ENCODE measurements around the gene ERC2. TPM values are rescaled to one million over a fixed set of nuclear protein-coding genes. Genes with fewer than 3 reads are reported as not detected.

ERC2 gene
- total and polyA plus RNA-seq, 2 of the 8 experiments (the other 6 are each of a cell fraction or from before 2014, with no cell fraction given) = 16.4 to 22.8 TPM

DNA sequence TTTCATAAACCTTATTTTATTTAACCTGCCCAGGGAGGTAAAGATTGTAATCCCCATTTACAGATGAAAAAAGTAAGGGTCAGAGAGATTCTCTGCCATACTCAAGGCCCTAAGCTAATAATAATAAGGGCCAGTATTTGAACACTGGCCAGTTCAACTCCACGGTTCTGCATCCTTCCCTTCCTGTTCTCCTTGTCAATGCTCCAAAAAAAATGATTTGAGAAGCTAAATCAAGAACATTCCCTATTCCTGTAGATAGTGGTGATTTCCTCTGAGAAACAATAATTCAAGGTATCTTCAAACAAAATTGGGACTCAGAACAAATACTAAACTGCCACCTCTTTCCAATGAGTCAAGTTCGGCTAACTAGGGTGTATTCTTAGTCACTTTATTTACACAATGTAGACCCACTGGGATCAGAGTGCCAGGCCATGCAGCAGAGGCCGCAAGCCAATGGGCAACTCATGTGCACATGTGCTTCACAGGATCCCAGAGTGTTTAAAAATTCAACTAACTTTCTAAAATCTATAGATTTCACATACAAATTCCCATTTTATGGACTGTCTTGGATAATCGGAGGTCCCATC, 521.6 kb downstream of the ERC2 start:
- no peak overlapping the region for H4K91ac ChIP-seq (replicated peaks; ENCODE audit: insufficient read length, low read length)
- CTCF ChIA-PET (ENCODE audit: partially characterized antibody) = interaction anchor here (0.6 to 0.8 kb wide), 3 partner anchors 9 to 1113 kb away, joined by 3 read pairs; no protein-coding TSS in a partner anchor
- TF ChIP-seq SIRT6 (IDR thresholded peaks at IDR 0.05; ENCODE audit: low read length) (no peak), NANOG (IDR thresholded peaks at IDR 0.05; ENCODE audit: insufficient read depth, low read depth, low read length, poor library complexity, severe bottlenecking) (no peak), SP2 (IDR thresholded peaks at IDR 0.05; ENCODE audit: low read length) (no peak), CHD1 (IDR thresholded peaks at IDR 0.05; ENCODE audit: low read depth, low read length) (no peak), SIN3A (conservative IDR thresholded peaks at IDR 0.05 in 1 of 2, IDR thresholded peaks at IDR 0.05 in 1 of 2; ENCODE audit: low read depth in 1 of 2, low read length in 2 of 2) (no peak), BACH1 (IDR thresholded peaks at IDR 0.05; ENCODE audit: low read length) (no peak), GTF2F1 (IDR thresholded peaks at IDR 0.05; ENCODE audit: borderline replicate concordance, low read depth, low read length) (no peak), ATF2 (IDR thresholded peaks at IDR 0.05; ENCODE audit: low read length) (no peak), ZNF274 (IDR thresholded peaks at IDR 0.05; ENCODE audit: borderline replicate concordance, extremely low read depth, low read length) (no peak)
- FAIRE-seq = no peak
- H3K36me3 ChIP-seq (ENCODE audit: control insufficient read depth in 2 of 4, insufficient read depth in 4 of 4, low read length in 3 of 4) = no peaks in the 10 kb centered on the region; a peak in 1 of 8 replicates
- no peak overlapping the region for H3K4me3 ChIP-seq (ENCODE audit: extremely low read depth in 1 of 4, insufficient read depth in 2 of 4, low read depth in 3 of 4, low read length in 4 of 4)
- no peak overlapping the region for H3K18ac ChIP-seq (ENCODE audit: extremely low read depth, low read length)
- H3K27ac ChIP-seq (ENCODE audit: low read depth, low read length) = no peak overlapping the region
- no peaks in the 10 kb centered on the region for H3K27me3 ChIP-seq (replicated peaks in 1 of 4; ENCODE audit: control insufficient read depth in 3 of 4, extremely low read depth in 1 of 4, insufficient read depth in 3 of 4, low read length in 3 of 4)
- H2BK12ac ChIP-seq (ENCODE audit: low read depth, low read length) = no peak overlapping the region
- H2BK15ac ChIP-seq (ENCODE audit: low read length) = no peak overlapping the region
- WGBS, 2 experiments (ENCODE audit: extremely low coverage in 1 of 2, insufficient coverage in 1 of 2, insufficient read length in 1 of 2, insufficient replicate concordance in 2 of 2, low coverage in 1 of 2, low lambda C conversion rate in 2 of 2, missing lambda C conversion rate in 1 of 2) = 95% methylated on average over 4 of the region's 4 CpGs; no CpG with 5 or more reads in 1 of the 2 experiments
- H3K4ac ChIP-seq (replicated peaks; ENCODE audit: insufficient read length, low read depth, low read length) = no peak overlapping the region
- H3K56ac ChIP-seq (replicated peaks; ENCODE audit: insufficient read length, low read depth, low read length) = no peak overlapping the region
- no peaks in the 10 kb centered on the region for H3K79me1 ChIP-seq (ENCODE audit: low read depth, low read length)
- no peak overlapping the region for H3K23ac ChIP-seq (ENCODE audit: insufficient read length)
- H3K9me3 ChIP-seq (ENCODE audit: insufficient read depth in 2 of 2, low read depth in 1 of 2, low read length in 1 of 2) = no peaks in the 10 kb centered on the region
- no peaks in the 10 kb centered on the region for H3K4me1 ChIP-seq (replicated peaks in 1 of 4; ENCODE audit: control insufficient read depth in 3 of 4, insufficient read depth in 4 of 4, low read length in 3 of 4)
- no peak for DNase-seq (ENCODE audit: low read depth in 1 of 2, low spot score in 2 of 2)
- no peaks in the 10 kb centered on the region for H4K20me1 ChIP-seq (replicated peaks in 1 of 2; ENCODE audit: control insufficient read depth in 1 of 2, insufficient read depth in 2 of 2, low read length in 2 of 2)
- POLR2A ChIA-PET (ENCODE audit: partially characterized antibody) = no interaction called here
- H4K5ac ChIP-seq (ENCODE audit: insufficient read length, low read depth, low read length) = no peak overlapping the region
- H2BK5ac ChIP-seq (ENCODE audit: low read depth, low read length) = no peak overlapping the region
- H4K8ac ChIP-seq (ENCODE audit: extremely low read depth, insufficient read depth, low read length) = no peak overlapping the region
- no peak overlapping the region for H3K4me2 ChIP-seq (ENCODE audit: insufficient read depth in 1 of 2, low read depth in 2 of 2, low read length in 2 of 2)
- no peak overlapping the region for H2BK120ac ChIP-seq (replicated peaks; ENCODE audit: low read depth, low read length)
- H3K14ac ChIP-seq (ENCODE audit: insufficient read length) = no peak overlapping the region
- no peak overlapping the region for H2AFZ ChIP-seq (ENCODE audit: low read length)
- H3K9ac ChIP-seq (replicated peaks in 1 of 4; ENCODE audit: extremely low read depth in 1 of 4, low read depth in 3 of 4, low read length in 3 of 4) = no peak overlapping the region
- H3K79me2 ChIP-seq (ENCODE audit: control insufficient read depth in 1 of 2, insufficient read depth in 2 of 2, low read length in 2 of 2) = no peaks in the 10 kb centered on the region
- no peaks in the 10 kb centered on the region for H3K23me2 ChIP-seq (ENCODE audit: low read depth, low read length)
- H2AK5ac ChIP-seq (ENCODE audit: low read depth, low read length) = no peak overlapping the region
- H2BK20ac ChIP-seq (ENCODE audit: low read length) = no peak overlapping the region

All from H1 (cell line).